Esophagus muscularis mucosa (tissue), 4 donors: ENCODE data around the gene DHRS4. TPM values are rescaled to one million over a fixed set of nuclear protein-coding genes. Genes with fewer than 3 reads are reported as not detected.

Experiments
- DNase-seq: peaks from one replicate; pipeline ENCODE4 v3.0.0-alpha.2; 2017; ENCODE audit errors: extremely low spot score
- H3K27ac ChIP-seq, 4 donors: fragments of 200-600 bp; sonication (generic); replicated peaks in 1 of 4; 1 replicate in 3 of 4; 2 replicates in 1 of 4; pipeline ENCODE4 v1.5.1; 2016 to 2019; ENCODE audit warnings: mild to moderate bottlenecking in 1 of 4
- H3K27me3 ChIP-seq, 4 donors: fragments of 200-600 bp; sonication (generic); one replicate each; pipeline versions ENCODE4 v1.5.1 to v1.6.0; 2016 to 2019
- H3K36me3 ChIP-seq, 4 donors: fragments of 200-600 bp; sonication (generic); one replicate each; pipeline ENCODE4 v1.5.1; 2016 to 2019
- H3K4me1 ChIP-seq, 4 donors: fragments of 200-600 bp; sonication (generic); one replicate each; pipeline ENCODE4 v1.5.1; 2016 to 2019
- H3K4me3 ChIP-seq, 4 donors: fragments of 200-600 bp; sonication (generic); 1 replicate in 2 of 4; 2 replicates in 2 of 4; pipeline ENCODE4 v1.5.1; 2016 to 2019; ENCODE audit warnings: mild to moderate bottlenecking in 4 of 4, moderate library complexity in 1 of 4
- H3K9me3 ChIP-seq, 4 donors: fragments of 200-600 bp; sonication (generic); 1 replicate in 3 of 4; 2 replicates in 1 of 4; pipeline ENCODE4 v1.5.1; 2016 to 2019
- EP300 ChIP-seq: sonication (generic); formaldehyde crosslinking; IDR thresholded peaks from one replicate; pipeline ENCODE4 v1.6.1; 2017; ENCODE audit warnings: antibody characterized with exemption
- POLR2A ChIP-seq: fragments of 450-650 bp; IDR thresholded peaks from one replicate; pipeline ENCODE4 v1.6.1; 2017; ENCODE audit warnings: antibody characterized with exemption, moderate library complexity, mild to moderate bottlenecking, low read depth
- POLR2AphosphoS5 ChIP-seq, 2 donors: sonication (generic); formaldehyde crosslinking; IDR thresholded peaks; one replicate each; pipeline ENCODE4 v1.6.1; 2017; ENCODE audit warnings: antibody characterized with exemption in 2 of 2
- WGBS: methylation state at CpG from one replicate; pipeline ENCODE4 v1.1.5; 2018; 5-methylcytosine and 5-hydroxymethylcytosine counted together
- intact Hi-C: fragments of 100-400 bp; cut with DNase I; formaldehyde crosslinking; loops from one replicate; pipeline ENCODE4 v1.15.1; 2023
- total RNA-seq, 4 donors: library from RNA; depleted of rRNA; stranded (reverse); fragments of >200 nt; gene quantifications; one replicate each; pipeline versions ENCODE4 v1.1.0 to v1.2.1, GENCODE V29; 2016
- TF ChIP-seq, protein P1 (sequence below), 3 experiments: fragments of 200-600 bp in 2 of 3; fragments of 450-650 bp in 1 of 3; sonication (generic) in 2 of 3; IDR thresholded peaks; one replicate each; pipeline ENCODE4 v1.5.1; 2017 to 2019; ENCODE audit warnings: antibody characterized with exemption in 3 of 3, mild to moderate bottlenecking in 2 of 3, moderate library complexity in 1 of 3

Gene DHRS4
- total RNA-seq, 4 donors from 2014 or later: 37.1 to 54.4 (median 46.3) TPM

GRCh38 chr14:23916004-23916403 is 37.6 kb upstream of the DHRS4 start:
- Histone ChIP-seq H3K4me3 (no peak overlapping the region), H3K27me3 (no peaks in the 10 kb centered on the region), H3K4me1 (peaks cover 3 to 12% (median 4%) of the 10 kb centered on the region in 4 donors), H3K27ac (peak overlapping the region; percentile 10 to 52 (median 48)), H3K36me3 (no peaks in the 10 kb centered on the region), H3K9me3 (no peaks in the 10 kb centered on the region)
- intact Hi-C loops: no loop called here
- 40% methylated on average over 3 of the region's 3 CpGs for WGBS
- TF ChIP-seq, protein P1, sequence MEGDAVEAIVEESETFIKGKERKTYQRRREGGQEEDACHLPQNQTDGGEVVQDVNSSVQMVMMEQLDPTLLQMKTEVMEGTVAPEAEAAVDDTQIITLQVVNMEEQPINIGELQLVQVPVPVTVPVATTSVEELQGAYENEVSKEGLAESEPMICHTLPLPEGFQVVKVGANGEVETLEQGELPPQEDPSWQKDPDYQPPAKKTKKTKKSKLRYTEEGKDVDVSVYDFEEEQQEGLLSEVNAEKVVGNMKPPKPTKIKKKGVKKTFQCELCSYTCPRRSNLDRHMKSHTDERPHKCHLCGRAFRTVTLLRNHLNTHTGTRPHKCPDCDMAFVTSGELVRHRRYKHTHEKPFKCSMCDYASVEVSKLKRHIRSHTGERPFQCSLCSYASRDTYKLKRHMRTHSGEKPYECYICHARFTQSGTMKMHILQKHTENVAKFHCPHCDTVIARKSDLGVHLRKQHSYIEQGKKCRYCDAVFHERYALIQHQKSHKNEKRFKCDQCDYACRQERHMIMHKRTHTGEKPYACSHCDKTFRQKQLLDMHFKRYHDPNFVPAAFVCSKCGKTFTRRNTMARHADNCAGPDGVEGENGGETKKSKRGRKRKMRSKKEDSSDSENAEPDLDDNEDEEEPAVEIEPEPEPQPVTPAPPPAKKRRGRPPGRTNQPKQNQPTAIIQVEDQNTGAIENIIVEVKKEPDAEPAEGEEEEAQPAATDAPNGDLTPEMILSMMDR (IDR thresholded peaks at IDR 0.05): no peak
- TF ChIP-seq POLR2A (no peak), POLR2AphosphoS5 (IDR thresholded peaks at IDR 0.05) (no peak), EP300 (no peak)
- DNase-seq: no peak

DNA sequence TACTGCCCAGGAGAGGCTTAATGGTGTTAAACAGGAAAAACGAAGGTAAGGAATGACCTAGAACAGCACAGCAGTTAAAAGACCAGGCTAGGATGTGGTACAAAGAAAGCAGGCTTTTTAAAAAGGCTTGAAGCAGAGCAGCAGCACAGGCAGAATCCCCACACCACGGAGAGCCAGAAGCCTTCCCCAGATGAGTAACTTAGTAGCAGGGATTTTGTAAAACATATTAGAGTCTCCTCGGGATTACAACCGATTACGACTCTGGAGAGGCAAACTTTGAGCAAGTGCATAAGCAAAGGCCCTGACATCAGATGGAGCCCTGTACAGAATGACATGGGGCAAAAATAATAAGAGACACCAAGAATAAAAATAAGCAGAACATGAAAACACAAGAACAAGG is 37.1 kb upstream of the DHRS4 start:
- 64% methylated on average over 5 of the region's 5 CpGs for WGBS
- Histone ChIP-seq H3K27me3 (no peaks in the 10 kb centered on the region), H3K36me3 (no peaks in the 10 kb centered on the region), H3K4me3 (no peak overlapping the region), H3K4me1 (peaks cover 3 to 12% (median 4%) of the 10 kb centered on the region in 4 donors), H3K27ac (peak overlapping the region; percentile 10 to 52 (median 48)), H3K9me3 (no peaks in the 10 kb centered on the region)
- no peak for TF ChIP-seq POLR2A
- TF ChIP-seq, protein P1 (IDR thresholded peaks at IDR 0.05): no peak
- TF ChIP-seq POLR2AphosphoS5 (IDR thresholded peaks at IDR 0.05): no peak
- no peak for TF ChIP-seq EP300
- no peak for DNase-seq
- intact Hi-C loops: no loop called here

- intact Hi-C loops: no loop called here
- 91% methylated on average over 1 of the region's 1 CpG for WGBS
These were observed 31.0 kb upstream of the DHRS4 start for GRCh38 chr14:23922545-23922944.

DNA sequence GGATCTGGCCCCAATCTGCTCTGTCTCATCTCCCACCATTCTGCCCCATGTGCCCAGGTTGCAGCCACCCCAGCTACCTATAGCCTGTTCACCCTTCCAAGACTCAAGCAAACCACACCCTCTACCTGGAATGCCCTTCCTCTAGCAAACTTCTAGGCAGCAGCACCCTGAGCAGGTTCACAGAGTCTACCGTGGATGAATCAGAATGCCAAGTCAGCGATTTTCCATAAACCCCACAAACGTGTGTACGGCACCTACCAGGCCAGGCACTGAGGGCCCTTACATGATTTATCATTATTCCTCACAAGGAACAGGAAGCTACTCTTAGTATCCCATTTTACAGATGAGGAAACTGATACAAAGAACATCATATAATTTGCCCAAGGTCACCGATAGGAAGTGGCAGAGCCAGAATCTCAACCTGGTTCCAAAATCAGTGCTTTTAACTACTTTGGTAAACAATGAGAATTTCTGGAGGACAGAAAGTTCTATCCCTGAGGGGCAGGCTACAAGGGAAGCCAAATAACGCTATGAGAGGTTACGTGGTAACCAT is 28.0 kb upstream of the DHRS4 start:
- WGBS: 90% methylated on average over 7 of the region's 7 CpGs
- H3K27me3 ChIP-seq: no peaks in the 10 kb centered on the region
- no peak overlapping the region for H3K27ac ChIP-seq
- H3K4me1 ChIP-seq: peaks cover 0 to 12% (median 9%) of the 10 kb centered on the region in 4 donors
- no peaks in the 10 kb centered on the region for H3K36me3 ChIP-seq
- no peak for DNase-seq
- intact Hi-C loops: no loop called here
- no peaks in the 10 kb centered on the region for H3K9me3 ChIP-seq
- H3K4me3 ChIP-seq: no peak overlapping the region
- TF ChIP-seq EP300: no peak
- TF ChIP-seq POLR2A: no peak
- TF ChIP-seq POLR2AphosphoS5 (IDR thresholded peaks at IDR 0.05): no peak
- TF ChIP-seq, protein P1 (IDR thresholded peaks at IDR 0.05): no peak

More at GRCh38 chr14:23922545-23922944, 31.0 kb upstream of the DHRS4 start:
- Histone ChIP-seq H3K4me1 (no peaks in the 10 kb centered on the region), H3K27me3 (no peaks in the 10 kb centered on the region), H3K27ac (no peak overlapping the region), H3K36me3 (no peaks in the 10 kb centered on the region), H3K4me3 (no peak overlapping the region), H3K9me3 (no peaks in the 10 kb centered on the region)
- no peak for DNase-seq
- TF ChIP-seq POLR2AphosphoS5 (IDR thresholded peaks at IDR 0.05) (no peak), EP300 (no peak)
- TF ChIP-seq, protein P1 (IDR thresholded peaks at IDR 0.05): no peak

DNA sequence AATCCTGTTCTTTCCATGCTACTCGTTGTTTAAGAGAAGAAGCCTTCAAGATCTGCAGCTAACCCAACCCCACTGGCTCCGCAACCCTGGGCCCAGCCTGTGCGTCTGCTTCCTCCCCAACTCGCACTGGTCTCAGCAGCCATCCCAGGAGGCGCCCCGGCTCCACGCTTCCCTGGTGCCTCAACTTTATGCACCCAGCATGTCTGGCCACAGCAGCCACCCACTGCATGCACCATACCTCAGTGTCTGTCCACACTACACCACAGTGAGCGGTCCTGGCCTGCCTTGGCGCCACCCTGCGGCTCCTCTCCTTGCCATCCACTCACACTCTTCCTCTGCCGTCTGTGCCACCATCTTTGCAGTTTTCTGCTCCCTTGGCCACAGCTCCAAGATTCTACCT is 27.0 kb upstream of the DHRS4 start:
- Histone ChIP-seq H3K27me3 (no peaks in the 10 kb centered on the region), H3K4me3 (no peak overlapping the region), H3K9me3 (no peaks in the 10 kb centered on the region), H3K27ac (no peak overlapping the region), H3K36me3 (no peaks in the 10 kb centered on the region), H3K4me1 (peaks cover 0 to 19% (median 15%) of the 10 kb centered on the region in 4 donors)
- no peak for TF ChIP-seq EP300
- no peak for TF ChIP-seq POLR2AphosphoS5 (IDR thresholded peaks at IDR 0.05)
- TF ChIP-seq POLR2A: no peak
- TF ChIP-seq, protein P1 (IDR thresholded peaks at IDR 0.05): no peak
- WGBS: 94% methylated on average over 11 of the region's 11 CpGs
- no peak for DNase-seq
- intact Hi-C loops: no loop called here
